NCI-H2107 (cell line): Measurements from ENCODE around the gene BRAT1.
"Not testable (repeated sequence)": the region's sequence is repeated elsewhere in the genome, so short reads cannot be mapped to it uniquely, and the experiment has no call there.

Experiments
- DNase-seq: peaks from one replicate; lab custom pipeline; 2025; lab: John Stamatoyannopoulos, UW

BRAT1 gene

GRCh38 chr7:2583798-2584580, 28.7 kb upstream of the BRAT1 start:
- DNase-seq = no peak

- no peak for DNase-seq
Measured at GRCh38 chr7:2582006-2582735, 26.8 kb upstream of the BRAT1 start.

- no peak for DNase-seq
Measured at GRCh38 chr7:2580636-2581035, 25.3 kb upstream of the BRAT1 start.

- no peak for DNase-seq
Measured at GRCh38 chr7:2577914-2578680, 22.8 kb upstream of the BRAT1 start.

GRCh38 chr7:2576742-2577491, 21.6 kb upstream of the BRAT1 start:
- DNase-seq = no peak

- DNase-seq = no peak
Measured at GRCh38 chr7:2575733-2576340, 20.5 kb upstream of the BRAT1 start.

GRCh38 chr7:2575046-2575732, 19.9 kb upstream of the BRAT1 start:
- no peak for DNase-seq

- DNase-seq = no peak
Measured at GRCh38 chr7:2573761-2574160, 18.4 kb upstream of the BRAT1 start.

- DNase-seq = no peak
Measured at GRCh38 chr7:2572101-2572842, 16.9 kb upstream of the BRAT1 start.

- DNase-seq = no peak
Measured at GRCh38 chr7:2571409-2571808, 16.1 kb upstream of the BRAT1 start.

- no peak for DNase-seq
Measured at GRCh38 chr7:2570021-2570420, 14.7 kb upstream of the BRAT1 start.

GRCh38 chr7:2569421-2569820, 14.1 kb upstream of the BRAT1 start:
- no peak for DNase-seq

GRCh38 chr7:2568521-2569223, 13.3 kb upstream of the BRAT1 start:
- DNase-seq = no peak

GRCh38 chr7:2567679-2568278, 12.5 kb upstream of the BRAT1 start:
- DNase-seq = no peak

- DNase-seq = no peak
Measured at GRCh38 chr7:2566890-2567678, 11.8 kb upstream of the BRAT1 start.

GRCh38 chr7:2566348-2566889, 11.1 kb upstream of the BRAT1 start:
- DNase-seq = no peak

GRCh38 chr7:2564970-2565540, 9.7 kb upstream of the BRAT1 start:
- DNase-seq = no peak

GRCh38 chr7:2563955-2564354, 8.6 kb upstream of the BRAT1 start:
- not testable (repeated sequence) for DNase-seq
